GM12878 (cell line): ENCODE measurements around the gene CLEC4D.

Experiments
- CREB1 ChIP-seq: IDR thresholded peaks from 2 replicates; pipeline ENCODE4 v1.6.1; 2012; ENCODE audit warnings: low read depth, mild to moderate bottlenecking, inconsistent platforms
- NFYA ChIP-seq: IDR thresholded peaks from 2 replicates; pipeline ENCODE4 v1.6.1; 2011; ENCODE audit warnings: low read depth, mild to moderate bottlenecking, low read length, improper control_type of control experiment, borderline replicate concordance
- POLR2A ChIP-seq: IDR thresholded peaks from 2 replicates; pipeline ENCODE4 v1.6.1; 2011; ENCODE audit warnings: low read depth, mild to moderate bottlenecking, low read length
- POLR2AphosphoS5 ChIP-seq: IDR thresholded peaks from 2 replicates; pipeline ENCODE4 v1.6.1; 2011; ENCODE audit warnings: mild to moderate bottlenecking, low read length, inconsistent platforms
- STAT3 ChIP-seq: IDR thresholded peaks from 2 replicates; pipeline ENCODE4 v1.6.1; 2011; ENCODE audit warnings: low read depth, low read length, improper control_type of control experiment
- SUPT20H ChIP-seq: IDR thresholded peaks from 2 replicates; pipeline ENCODE4 v1.6.1; 2011; ENCODE audit warnings: low read depth, mild to moderate bottlenecking, low read length, moderate library complexity, borderline replicate concordance; ENCODE audit not compliant: control insufficient read depth
- SUZ12 ChIP-seq: fragments of 200-600 bp; sonication (generic); IDR thresholded peaks from one replicate; pipeline ENCODE4 v1.6.1; 2018; ENCODE audit warnings: antibody characterized with exemption, mild to moderate bottlenecking; ENCODE audit not compliant: unreplicated experiment
- TCF12 ChIP-seq: IDR thresholded peaks from 2 replicates; pipeline ENCODE4 v1.6.1; 2011; ENCODE audit warnings: low read depth, mild to moderate bottlenecking, low read length
- YY1 ChIP-seq: IDR thresholded peaks from 2 replicates; pipeline ENCODE4 v1.6.1; 2011; ENCODE audit warnings: low read depth, mild to moderate bottlenecking, low read length
- TF ChIP-seq, protein P1 (sequence below): IDR thresholded peaks from 2 replicates; pipeline ENCODE4 v1.6.1; 2011; ENCODE audit warnings: low read depth, low read length, improper control_type of control experiment, borderline replicate concordance
- TF ChIP-seq, protein P2 (sequence below), 3 experiments: IDR thresholded peaks in 2 of 3; conservative IDR thresholded peaks in 1 of 3; 2 replicates each; pipeline ENCODE4 v1.5.1; 2011; ENCODE audit warnings: low read depth in 3 of 3, low read length in 3 of 3, mild to moderate bottlenecking in 3 of 3, control low read depth in 2 of 3, moderate library complexity in 2 of 3, inconsistent platforms in 1 of 3, mixed read lengths in 1 of 3; ENCODE audit not compliant: control insufficient read depth in 2 of 3, insufficient read depth in 1 of 3; ENCODE audit errors: extremely low read depth in 1 of 3
- TF ChIP-seq, protein P3 (sequence below): fragments of 450-650 bp; formaldehyde crosslinking; IDR thresholded peaks from 2 replicates; pipeline ENCODE4 v1.4.0; 2020; ENCODE audit warnings: mild to moderate bottlenecking, moderate library complexity

DNA sequence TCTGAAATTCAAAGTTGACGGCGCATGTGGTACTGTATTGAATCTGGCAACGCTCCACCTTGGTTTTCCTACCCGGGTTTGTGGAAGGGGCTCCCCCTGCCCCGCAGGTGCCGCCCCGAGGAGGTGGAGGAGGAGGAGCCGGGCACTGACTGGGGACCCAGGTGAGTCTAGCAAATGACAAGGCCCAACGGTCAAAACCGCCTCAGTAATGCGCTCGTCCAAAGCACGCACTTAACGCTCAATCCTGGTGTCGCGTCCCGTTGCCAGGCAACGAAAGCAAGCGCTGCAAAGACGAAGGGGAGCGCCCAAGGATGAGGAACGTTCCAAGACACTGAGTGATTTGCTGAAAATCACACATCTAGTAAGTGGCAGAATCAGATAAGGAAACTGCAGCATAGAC is 51.4 kb downstream of the CLEC4D start:
- TF ChIP-seq STAT3 (no peak), POLR2AphosphoS5 (no peak), TCF12 (no peak), SUZ12 (no peak), YY1 (no peak), CREB1 (no peak), NFYA (no peak), SUPT20H (no peak), POLR2A (no peak)
- TF ChIP-seq, protein P1, sequence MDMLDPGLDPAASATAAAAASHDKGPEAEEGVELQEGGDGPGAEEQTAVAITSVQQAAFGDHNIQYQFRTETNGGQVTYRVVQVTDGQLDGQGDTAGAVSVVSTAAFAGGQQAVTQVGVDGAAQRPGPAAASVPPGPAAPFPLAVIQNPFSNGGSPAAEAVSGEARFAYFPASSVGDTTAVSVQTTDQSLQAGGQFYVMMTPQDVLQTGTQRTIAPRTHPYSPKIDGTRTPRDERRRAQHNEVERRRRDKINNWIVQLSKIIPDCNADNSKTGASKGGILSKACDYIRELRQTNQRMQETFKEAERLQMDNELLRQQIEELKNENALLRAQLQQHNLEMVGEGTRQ = no peak
- TF ChIP-seq, protein P2, sequence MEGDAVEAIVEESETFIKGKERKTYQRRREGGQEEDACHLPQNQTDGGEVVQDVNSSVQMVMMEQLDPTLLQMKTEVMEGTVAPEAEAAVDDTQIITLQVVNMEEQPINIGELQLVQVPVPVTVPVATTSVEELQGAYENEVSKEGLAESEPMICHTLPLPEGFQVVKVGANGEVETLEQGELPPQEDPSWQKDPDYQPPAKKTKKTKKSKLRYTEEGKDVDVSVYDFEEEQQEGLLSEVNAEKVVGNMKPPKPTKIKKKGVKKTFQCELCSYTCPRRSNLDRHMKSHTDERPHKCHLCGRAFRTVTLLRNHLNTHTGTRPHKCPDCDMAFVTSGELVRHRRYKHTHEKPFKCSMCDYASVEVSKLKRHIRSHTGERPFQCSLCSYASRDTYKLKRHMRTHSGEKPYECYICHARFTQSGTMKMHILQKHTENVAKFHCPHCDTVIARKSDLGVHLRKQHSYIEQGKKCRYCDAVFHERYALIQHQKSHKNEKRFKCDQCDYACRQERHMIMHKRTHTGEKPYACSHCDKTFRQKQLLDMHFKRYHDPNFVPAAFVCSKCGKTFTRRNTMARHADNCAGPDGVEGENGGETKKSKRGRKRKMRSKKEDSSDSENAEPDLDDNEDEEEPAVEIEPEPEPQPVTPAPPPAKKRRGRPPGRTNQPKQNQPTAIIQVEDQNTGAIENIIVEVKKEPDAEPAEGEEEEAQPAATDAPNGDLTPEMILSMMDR (IDR thresholded peaks at IDR 0.05 in 2 of 3, conservative IDR thresholded peaks at IDR 0.05 in 1 of 3; ENCODE audit: control insufficient read depth in 2 of 3, extremely low read depth in 1 of 3, insufficient read depth in 1 of 3, low read depth in 3 of 3, low read length in 3 of 3) = no peak
- TF ChIP-seq, protein P3, sequence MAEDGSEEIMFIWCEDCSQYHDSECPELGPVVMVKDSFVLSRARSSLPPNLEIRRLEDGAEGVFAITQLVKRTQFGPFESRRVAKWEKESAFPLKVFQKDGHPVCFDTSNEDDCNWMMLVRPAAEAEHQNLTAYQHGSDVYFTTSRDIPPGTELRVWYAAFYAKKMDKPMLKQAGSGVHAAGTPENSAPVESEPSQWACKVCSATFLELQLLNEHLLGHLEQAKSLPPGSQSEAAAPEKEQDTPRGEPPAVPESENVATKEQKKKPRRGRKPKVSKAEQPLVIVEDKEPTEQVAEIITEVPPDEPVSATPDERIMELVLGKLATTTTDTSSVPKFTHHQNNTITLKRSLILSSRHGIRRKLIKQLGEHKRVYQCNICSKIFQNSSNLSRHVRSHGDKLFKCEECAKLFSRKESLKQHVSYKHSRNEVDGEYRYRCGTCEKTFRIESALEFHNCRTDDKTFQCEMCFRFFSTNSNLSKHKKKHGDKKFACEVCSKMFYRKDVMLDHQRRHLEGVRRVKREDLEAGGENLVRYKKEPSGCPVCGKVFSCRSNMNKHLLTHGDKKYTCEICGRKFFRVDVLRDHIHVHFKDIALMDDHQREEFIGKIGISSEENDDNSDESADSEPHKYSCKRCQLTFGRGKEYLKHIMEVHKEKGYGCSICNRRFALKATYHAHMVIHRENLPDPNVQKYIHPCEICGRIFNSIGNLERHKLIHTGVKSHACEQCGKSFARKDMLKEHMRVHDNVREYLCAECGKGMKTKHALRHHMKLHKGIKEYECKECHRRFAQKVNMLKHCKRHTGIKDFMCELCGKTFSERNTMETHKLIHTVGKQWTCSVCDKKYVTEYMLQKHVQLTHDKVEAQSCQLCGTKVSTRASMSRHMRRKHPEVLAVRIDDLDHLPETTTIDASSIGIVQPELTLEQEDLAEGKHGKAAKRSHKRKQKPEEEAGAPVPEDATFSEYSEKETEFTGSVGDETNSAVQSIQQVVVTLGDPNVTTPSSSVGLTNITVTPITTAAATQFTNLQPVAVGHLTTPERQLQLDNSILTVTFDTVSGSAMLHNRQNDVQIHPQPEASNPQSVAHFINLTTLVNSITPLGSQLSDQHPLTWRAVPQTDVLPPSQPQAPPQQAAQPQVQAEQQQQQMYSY = no peak
